GM19351 (cell line): ENCODE data around the gene DOCK8.
A peak's percentile ranks its signal among the peaks of the same experiment; 100 is the strongest.

Experiments
- ATAC-seq: cut with Tn5 transposase; IDR thresholded peaks from one replicate; pipeline ENCODE4 v1.9.1; 2021; ENCODE audit warnings: mild to moderate bottlenecking, moderate library complexity; ENCODE audit not compliant: unreplicated experiment

Gene DOCK8

GRCh38 chr9:450561-450960, 235.9 kb downstream of the DOCK8 start:
- no peak for ATAC-seq

- no peak for ATAC-seq
Observed at GRCh38 chr9:453832-454231, 239.2 kb downstream of the DOCK8 start.

GRCh38 chr9:456365-456764, 241.7 kb downstream of the DOCK8 start:
- no peak for ATAC-seq

- no peak for ATAC-seq
Observed at GRCh38 chr9:458590-458989, 243.9 kb downstream of the DOCK8 start.

- no peak for ATAC-seq
Observed at GRCh38 chr9:459491-460444, 245.1 kb downstream of the DOCK8 start.

GRCh38 chr9:462121-462520, 247.5 kb downstream of the DOCK8 start:
- ATAC-seq, result no peak

GRCh38 chr9:462606-463005, 247.9 kb downstream of the DOCK8 start:
- ATAC-seq, result no peak

GRCh38 chr9:463455-464171, 248.9 kb downstream of the DOCK8 start:
- ATAC-seq, result no peak

- ATAC-seq, result no peak
Observed at GRCh38 chr9:466747-467146, 252.1 kb downstream of the DOCK8 start.

GRCh38 chr9:468766-469426, 254.2 kb downstream of the DOCK8 start:
- ATAC-seq, result no peak

- peak; percentile 83 for ATAC-seq
Observed at GRCh38 chr9:469672-470551, 255.2 kb downstream of the DOCK8 start.

- ATAC-seq, result no peak
Observed at GRCh38 chr9:470552-471194, 256.0 kb downstream of the DOCK8 start.

GRCh38 chr9:471320-471719, 256.7 kb downstream of the DOCK8 start:
- ATAC-seq, result no peak

GRCh38 chr9:472479-473075, 257.9 kb downstream of the DOCK8 start:
- ATAC-seq, result no peak

- ATAC-seq, result no peak
Observed at GRCh38 chr9:477193-477592, 262.5 kb downstream of the DOCK8 start.

- ATAC-seq, result no peak
Observed at GRCh38 chr9:479304-479970, 264.8 kb downstream of the DOCK8 start.

- no peak for ATAC-seq
Observed at GRCh38 chr9:479971-480350, 265.3 kb downstream of the DOCK8 start.

GRCh38 chr9:482739-483138, 268.1 kb downstream of the DOCK8 start:
- no peak for ATAC-seq

GRCh38 chr9:486156-486555, 271.5 kb downstream of the DOCK8 start:
- ATAC-seq, result no peak
